B cell (primary cell): ENCODE measurements around the gene TTC32. TPM values are rescaled to one million over a fixed set of nuclear protein-coding genes. Genes with fewer than 3 reads are reported as not detected.

Experiments used
- ATAC-seq: fragments of 200-7000 bp; cut with Tn5 transposase; one replicate; pipeline ENCODE4 v1.10.0; 2021; ENCODE audit warnings: low read depth, mild to moderate bottlenecking, moderate number of reproducible peaks, moderate library complexity
- CTCF ChIA-PET: fragments of 350-600 bp; sonication (Branson Sonifier 250); formaldehyde crosslinking; loops from one replicate; lab custom pipeline; 2021; ENCODE audit warnings: antibody characterized with exemption, inconsistent platforms; lab: Charles Lee
- POLR2A ChIA-PET: fragments of 350-600 bp; sonication (Branson Sonifier 250); formaldehyde crosslinking; loops from one replicate; lab custom pipeline; 2021; ENCODE audit warnings: antibody characterized with exemption; lab: Charles Lee
- DNase-seq: peaks from one replicate; pipeline ENCODE4 v3.0.0; 2013
- H2AFZ ChIP-seq: 2 replicates; pipeline ENCODE4 v1.6.1; 2012; ENCODE audit warnings: mild to moderate bottlenecking, low read depth, low read length; ENCODE audit not compliant: insufficient read depth, poor library complexity, severe bottlenecking
- H3K27ac ChIP-seq, 2 donors: 1 replicate in 1 of 2; 2 replicates in 1 of 2; pipeline ENCODE4 v1.5.1; 2012 to 2013; ENCODE audit warnings: low read length in 2 of 2, mild to moderate bottlenecking in 2 of 2, moderate library complexity in 1 of 2
- H3K27me3 ChIP-seq, 4 experiments: fragments of 200-600 bp in 1 of 4; sonication (generic) in 1 of 4; replicated peaks in 1 of 4; 1 replicate in 2 of 4; 2 replicates in 2 of 4; pipeline versions ENCODE4 v1.6.1 to v1.7.0; 2013 to 2016; ENCODE audit warnings: low read length in 3 of 4, mild to moderate bottlenecking in 2 of 4, mixed read lengths in 1 of 4, moderate library complexity in 1 of 4; ENCODE audit not compliant: insufficient read depth in 4 of 4, control insufficient read depth in 3 of 4; ENCODE audit errors: control extremely low read depth in 1 of 4
- H3K36me3 ChIP-seq, 2 experiments: replicated peaks in 1 of 2; 1 replicate in 1 of 2; 2 replicates in 1 of 2; pipeline versions ENCODE4 v1.6.1 to v1.7.1; 2013; ENCODE audit warnings: low read length in 1 of 2; ENCODE audit not compliant: insufficient read depth in 2 of 2, control insufficient read depth in 1 of 2; ENCODE audit errors: control extremely low read depth in 1 of 2, extremely low read depth in 1 of 2
- H3K4me1 ChIP-seq, 2 donors: fragments of 200-600 bp in 1 of 2; sonication (generic) in 1 of 2; 1 replicate in 1 of 2; 2 replicates in 1 of 2; pipeline versions ENCODE4 v1.5.1 to v1.6.1; 2013 to 2017; ENCODE audit warnings: low read length in 2 of 2; ENCODE audit not compliant: control insufficient read depth in 2 of 2, insufficient read depth in 2 of 2
- H3K4me2 ChIP-seq: replicated peaks from 2 replicates; pipeline ENCODE3; 2012; ENCODE audit warnings: mild to moderate bottlenecking, low read depth, low read length; ENCODE audit not compliant: poor library complexity, severe bottlenecking
- H3K4me3 ChIP-seq, 5 experiments: fragments of 200-600 bp in 1 of 5; sonication (generic) in 1 of 5; 1 replicate in 3 of 5; 2 replicates in 2 of 5; pipeline versions ENCODE4 v1.5.1 to v1.7.0; 2011 to 2016; ENCODE audit warnings: low read length in 4 of 5, mild to moderate bottlenecking in 4 of 5, low read depth in 2 of 5, control low read depth in 1 of 5, moderate library complexity in 1 of 5; ENCODE audit not compliant: insufficient read depth in 1 of 5; ENCODE audit errors: control extremely low read depth in 1 of 5, extremely low read depth in 1 of 5
- H3K79me2 ChIP-seq: fragments of 200-600 bp; sonication (generic); one replicate; pipeline ENCODE4 v1.6.0; 2016; ENCODE audit warnings: low read length; ENCODE audit not compliant: control insufficient read depth, insufficient read depth
- H3K9ac ChIP-seq: fragments of 200-600 bp; sonication (generic); 2 replicates; pipeline ENCODE4 v1.6.1; 2017; ENCODE audit warnings: mild to moderate bottlenecking, low read length, moderate library complexity
- H3K9me3 ChIP-seq, 3 donors: one replicate each; pipeline versions ENCODE4 v1.6.1 to v1.7.1; 2013; ENCODE audit warnings: low read length in 2 of 3; ENCODE audit not compliant: control insufficient read depth in 2 of 3, insufficient read depth in 1 of 3; ENCODE audit errors: control extremely low read depth in 1 of 3
- H4K20me1 ChIP-seq: 2 replicates; pipeline ENCODE4 v1.6.0; 2012; ENCODE audit warnings: mild to moderate bottlenecking, low read length; ENCODE audit not compliant: insufficient read depth, control insufficient read depth, poor library complexity, severe bottlenecking
- H3K27ac Mint-ChIP-seq: one replicate; pipeline ENCODE4 v1.8.0; 2021; ENCODE audit warnings: mixed read lengths
- H3K27me3 Mint-ChIP-seq: one replicate; pipeline ENCODE4 v1.8.0; 2021; ENCODE audit warnings: mixed read lengths
- H3K4me1 Mint-ChIP-seq: one replicate; pipeline ENCODE4 v1.8.0; 2021; ENCODE audit warnings: mixed read lengths
- H3K4me3 Mint-ChIP-seq: one replicate; pipeline ENCODE4 v1.8.0; 2021; ENCODE audit warnings: mixed read lengths
- H3K9me3 Mint-ChIP-seq: one replicate; pipeline ENCODE4 v1.8.0; 2022; ENCODE audit warnings: mixed read lengths; ENCODE audit not compliant: insufficient read depth
- EZH2 ChIP-seq: IDR thresholded peaks from 2 replicates; pipeline ENCODE4 v1.6.1; 2012; ENCODE audit warnings: borderline replicate concordance, low read depth, mild to moderate bottlenecking, moderate library complexity, low read length; ENCODE audit not compliant: insufficient read depth, poor library complexity, severe bottlenecking
- WGBS: methylation state at CpG from one replicate; pipeline ENCODE4 v1.1.5; 2013; ENCODE audit warnings: missing lambda C conversion rate; ENCODE audit not compliant: insufficient coverage; 5-methylcytosine and 5-hydroxymethylcytosine counted together
- intact Hi-C: fragments of 100-400 bp; cut with micrococcal nuclease; formaldehyde crosslinking; loops from one replicate; pipeline ENCODE4 v1.10.0; 2022
- polyA plus RNA-seq: library from polyadenylated mRNA; depleted of rRNA; stranded (reverse); fragments of >200 nt; gene quantifications from 2 replicates; pipeline ENCODE4 v1.2.3, GENCODE V29; 2012
- total RNA-seq, 2 donors: library from RNA; stranded (reverse); fragments of 120-200 nt in 1 of 2; gene quantifications; 1 replicate in 1 of 2; 2 replicates in 1 of 2; pipeline versions ENCODE4 v1.2.3 to v1.2.4, GENCODE V29; 2013 to 2022
- TF ChIP-seq, protein P1 (sequence below): fragments of 200-600 bp; IDR thresholded peaks from one replicate; pipeline ENCODE4 v1.8.0; 2022; ENCODE audit warnings: antibody characterized with exemption, mild to moderate bottlenecking

Gene TTC32
- total and polyA plus RNA-seq, 2 donors (not counting 1 experiment from before 2014, with no cell fraction given), result 27.7 to 38.1 TPM

DNA sequence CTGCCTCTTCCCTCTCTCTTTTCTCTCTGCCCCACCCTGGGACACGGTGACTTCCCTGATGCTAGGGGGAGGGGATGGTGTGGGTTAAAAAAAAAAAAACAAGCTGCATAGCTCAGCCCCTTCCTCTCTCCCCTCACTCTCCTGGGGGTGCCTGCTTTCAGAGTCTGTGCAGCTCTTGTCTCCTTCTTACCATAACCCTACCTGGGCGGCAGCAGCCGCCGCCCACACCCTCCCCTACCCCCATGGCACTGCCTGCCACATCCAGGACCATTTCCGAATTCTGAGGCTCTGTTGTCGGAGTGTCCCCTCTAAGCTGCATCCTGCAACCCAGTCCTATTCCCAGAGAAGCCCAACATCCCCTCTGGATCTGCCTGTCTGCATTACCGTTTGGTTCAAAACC, 16.0 kb downstream of the TTC32 start:
- no peak overlapping the region for H3K27ac Mint-ChIP-seq
- WGBS, result 78% methylated on average over 6 of the region's 7 CpGs
- DNase-seq (no peak), ATAC-seq (no peak)
- H3K4me2 ChIP-seq, result no peak overlapping the region
- no peaks in the 10 kb centered on the region for H3K27me3 ChIP-seq
- no peak overlapping the region for H3K4me3 Mint-ChIP-seq
- H3K9me3 ChIP-seq, result no peaks in the 10 kb centered on the region
- intact Hi-C loops, result no loop called here
- H3K4me1 Mint-ChIP-seq, result peaks cover 2% of the 10 kb centered on the region
- TF ChIP-seq, protein P1, sequence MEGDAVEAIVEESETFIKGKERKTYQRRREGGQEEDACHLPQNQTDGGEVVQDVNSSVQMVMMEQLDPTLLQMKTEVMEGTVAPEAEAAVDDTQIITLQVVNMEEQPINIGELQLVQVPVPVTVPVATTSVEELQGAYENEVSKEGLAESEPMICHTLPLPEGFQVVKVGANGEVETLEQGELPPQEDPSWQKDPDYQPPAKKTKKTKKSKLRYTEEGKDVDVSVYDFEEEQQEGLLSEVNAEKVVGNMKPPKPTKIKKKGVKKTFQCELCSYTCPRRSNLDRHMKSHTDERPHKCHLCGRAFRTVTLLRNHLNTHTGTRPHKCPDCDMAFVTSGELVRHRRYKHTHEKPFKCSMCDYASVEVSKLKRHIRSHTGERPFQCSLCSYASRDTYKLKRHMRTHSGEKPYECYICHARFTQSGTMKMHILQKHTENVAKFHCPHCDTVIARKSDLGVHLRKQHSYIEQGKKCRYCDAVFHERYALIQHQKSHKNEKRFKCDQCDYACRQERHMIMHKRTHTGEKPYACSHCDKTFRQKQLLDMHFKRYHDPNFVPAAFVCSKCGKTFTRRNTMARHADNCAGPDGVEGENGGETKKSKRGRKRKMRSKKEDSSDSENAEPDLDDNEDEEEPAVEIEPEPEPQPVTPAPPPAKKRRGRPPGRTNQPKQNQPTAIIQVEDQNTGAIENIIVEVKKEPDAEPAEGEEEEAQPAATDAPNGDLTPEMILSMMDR, result no peak
- TF ChIP-seq EZH2, result no peak
- H3K27ac ChIP-seq, result no peak overlapping the region
- no peaks in the 10 kb centered on the region for H4K20me1 ChIP-seq
- H3K36me3 ChIP-seq, result no peaks in the 10 kb centered on the region
- H3K9me3 Mint-ChIP-seq, result no peaks in the 10 kb centered on the region
- H2AFZ ChIP-seq, result no peak overlapping the region
- H3K27me3 Mint-ChIP-seq, result no peaks in the 10 kb centered on the region
- no peak overlapping the region for H3K4me3 ChIP-seq
- POLR2A ChIA-PET, result no interaction called here
- CTCF ChIA-PET, result no interaction called here
- H3K4me1 ChIP-seq, result no peaks in the 10 kb centered on the region
- H3K79me2 ChIP-seq, result no peaks in the 10 kb centered on the region
- no peak overlapping the region for H3K9ac ChIP-seq

DNA sequence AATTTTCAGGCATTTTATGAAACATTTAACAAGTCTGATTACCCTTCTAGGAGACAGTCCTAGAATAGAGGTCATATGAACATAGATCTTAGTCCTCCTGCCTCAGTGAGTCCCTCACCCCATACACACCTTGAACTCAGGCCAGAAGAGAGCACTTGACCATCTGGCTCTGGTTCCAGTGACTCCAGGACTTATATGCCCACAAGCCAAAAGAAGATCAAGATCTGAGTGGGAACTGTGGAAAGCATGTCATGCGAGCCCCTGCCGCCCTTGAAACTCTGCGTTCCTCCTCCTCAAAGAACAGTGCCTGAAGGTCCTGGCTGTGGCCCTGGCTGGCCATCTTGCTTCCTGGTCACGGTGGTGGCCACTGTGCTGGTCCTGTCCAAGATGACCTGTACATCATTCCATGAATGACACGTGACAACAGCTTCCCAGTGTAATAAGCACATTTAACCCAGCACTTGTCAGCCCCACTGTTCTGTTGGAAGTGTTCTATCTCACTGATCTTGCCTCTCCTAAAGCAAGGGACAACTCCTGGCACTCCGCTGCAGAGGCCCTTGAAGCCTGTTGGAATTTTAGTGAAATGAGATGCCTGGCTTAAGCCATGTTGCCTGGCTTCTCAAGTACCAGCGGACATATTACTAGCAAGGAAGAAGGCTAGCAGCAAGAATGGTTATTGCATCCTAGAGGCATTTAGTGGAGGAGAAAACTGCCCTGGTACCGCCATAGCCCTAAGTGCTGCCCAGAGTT, 17.6 kb downstream of the TTC32 start:
- Histone ChIP-seq H3K27me3 (no peaks in the 10 kb centered on the region), H2AFZ (no peak overlapping the region), H3K27ac (no peak overlapping the region), H3K79me2 (no peaks in the 10 kb centered on the region), H3K4me3 (no peak overlapping the region), H3K36me3 (no peaks in the 10 kb centered on the region), H3K9me3 (no peaks in the 10 kb centered on the region), H3K9ac (no peak overlapping the region), H4K20me1 (no peaks in the 10 kb centered on the region), H3K4me2 (no peak overlapping the region), H3K4me1 (no peaks in the 10 kb centered on the region)
- POLR2A ChIA-PET, result no interaction called here
- Mint-ChIP-seq H3K4me3 (no peak overlapping the region), H3K27ac (no peak overlapping the region), H3K9me3 (no peaks in the 10 kb centered on the region), H3K4me1 (no peaks in the 10 kb centered on the region), H3K27me3 (no peaks in the 10 kb centered on the region)
- ATAC-seq (no peak), DNase-seq (no peak)
- WGBS, result 93% methylated on average over 7 of the region's 8 CpGs
- intact Hi-C loops, result no loop called here
- CTCF ChIA-PET, result no interaction called here
- no peak for TF ChIP-seq EZH2
- TF ChIP-seq, protein P1, result no peak
